SK-N-MC (cell line): Measurements from ENCODE around the gene FNDC3B.

Source experiments
- EZH2 ChIP-seq: fragments of 200-600 bp; sonication (generic); IDR thresholded peaks from one replicate; pipeline ENCODE4 v1.6.1; 2017; ENCODE audit warnings: antibody characterized with exemption
- FOXP2 ChIP-seq: optimal IDR thresholded peaks from 2 replicates; pipeline ENCODE3; 2011; ENCODE audit warnings: mild to moderate bottlenecking, moderate library complexity; ENCODE audit not compliant: insufficient read depth; ENCODE audit errors: extremely low read length, control extremely low read depth
- POLR2AphosphoS5 ChIP-seq: IDR thresholded peaks from 2 replicates; pipeline ENCODE4 v1.6.1; 2012; ENCODE audit warnings: mild to moderate bottlenecking, low read depth, low read length, borderline replicate concordance

DNA sequence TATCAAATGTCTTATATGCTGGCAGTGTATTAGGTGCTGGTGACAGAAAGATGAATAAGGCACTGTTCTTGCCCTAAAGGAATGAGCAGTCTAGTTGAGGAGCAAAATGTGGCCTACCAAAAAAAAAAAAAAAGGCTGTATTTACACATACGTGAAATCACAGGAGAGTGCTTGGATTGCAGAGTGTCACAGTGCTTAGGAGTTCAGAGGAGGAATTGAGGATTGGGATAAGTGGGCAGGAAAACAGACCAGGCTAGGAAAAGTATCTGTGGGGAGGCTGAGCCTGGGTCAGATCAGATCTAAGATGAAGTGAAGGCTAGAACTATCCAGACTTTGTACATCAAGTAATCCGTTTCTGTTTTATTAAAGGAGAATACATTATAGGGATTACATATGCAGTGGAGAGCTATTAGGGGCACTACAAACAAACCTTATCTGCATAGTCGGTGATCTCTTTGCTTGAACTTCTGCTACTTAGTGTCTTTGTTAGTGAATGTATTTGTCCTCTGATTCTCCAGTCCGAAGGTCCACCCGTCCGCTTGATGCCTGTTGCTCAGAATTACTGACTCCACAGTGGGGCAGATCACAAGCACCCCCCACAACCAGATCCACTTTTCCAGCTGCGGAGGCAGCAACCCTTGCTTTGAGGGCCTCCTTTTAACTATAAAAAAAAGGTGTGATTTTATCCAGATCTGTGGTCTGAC, 80.0 kb downstream of the FNDC3B start:
- TF ChIP-seq POLR2AphosphoS5 = no peak
- no peak for TF ChIP-seq EZH2
- no peak for TF ChIP-seq FOXP2
